ENCODE data around the gene TSPAN9. TPM values are rescaled to one million over a fixed set of nuclear protein-coding genes. Genes with fewer than 3 reads are reported as not detected.

The TSPAN9 gene
- total RNA-seq, 3 donors from 2014 or later, result 16.8 to 44.9 (median 36.9) TPM

DNA sequence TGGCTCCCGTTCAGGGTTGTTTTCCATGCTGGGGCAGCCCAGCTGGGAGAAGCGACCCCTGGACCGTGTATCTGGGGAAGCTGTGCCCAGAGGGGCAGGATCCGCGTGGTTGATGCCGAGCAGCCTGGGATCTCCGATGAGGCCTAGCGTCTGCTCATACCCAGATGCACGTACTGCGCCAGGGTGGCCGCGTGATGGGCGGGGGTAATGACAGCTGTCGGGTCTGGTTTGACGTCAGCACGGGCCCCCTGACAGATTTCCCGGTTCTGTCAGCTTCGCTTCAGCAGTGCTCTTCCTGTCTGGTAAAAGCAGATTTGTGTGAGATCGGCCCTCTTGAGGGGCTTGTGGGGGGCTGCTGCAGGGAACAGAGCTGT lies 147.3 kb downstream of the TSPAN9 start:
- TF ChIP-seq, protein P1, sequence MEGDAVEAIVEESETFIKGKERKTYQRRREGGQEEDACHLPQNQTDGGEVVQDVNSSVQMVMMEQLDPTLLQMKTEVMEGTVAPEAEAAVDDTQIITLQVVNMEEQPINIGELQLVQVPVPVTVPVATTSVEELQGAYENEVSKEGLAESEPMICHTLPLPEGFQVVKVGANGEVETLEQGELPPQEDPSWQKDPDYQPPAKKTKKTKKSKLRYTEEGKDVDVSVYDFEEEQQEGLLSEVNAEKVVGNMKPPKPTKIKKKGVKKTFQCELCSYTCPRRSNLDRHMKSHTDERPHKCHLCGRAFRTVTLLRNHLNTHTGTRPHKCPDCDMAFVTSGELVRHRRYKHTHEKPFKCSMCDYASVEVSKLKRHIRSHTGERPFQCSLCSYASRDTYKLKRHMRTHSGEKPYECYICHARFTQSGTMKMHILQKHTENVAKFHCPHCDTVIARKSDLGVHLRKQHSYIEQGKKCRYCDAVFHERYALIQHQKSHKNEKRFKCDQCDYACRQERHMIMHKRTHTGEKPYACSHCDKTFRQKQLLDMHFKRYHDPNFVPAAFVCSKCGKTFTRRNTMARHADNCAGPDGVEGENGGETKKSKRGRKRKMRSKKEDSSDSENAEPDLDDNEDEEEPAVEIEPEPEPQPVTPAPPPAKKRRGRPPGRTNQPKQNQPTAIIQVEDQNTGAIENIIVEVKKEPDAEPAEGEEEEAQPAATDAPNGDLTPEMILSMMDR (IDR thresholded peaks at IDR 0.05), result no peak
- no peak for TF ChIP-seq POLR2A (IDR thresholded peaks at IDR 0.05)
- TF ChIP-seq POLR2AphosphoS5 (IDR thresholded peaks at IDR 0.05), result no peak
- DNase-seq (ENCODE audit: low spot score in 2 of 2), result no peak
- intact Hi-C loops (cut with DNase I; ENCODE audit: low total_unique reads), result loop anchor here (10.0 kb wide), 1 partner anchor 1150 kb away; the partner anchor contains the start of gene FGF23
- Histone ChIP-seq H3K4me3 (no peak overlapping the region), H3K4me1 (no peaks in the 10 kb centered on the region), H3K36me3 (no peaks in the 10 kb centered on the region), H3K9me3 (no peaks in the 10 kb centered on the region), H3K27me3 (no peaks in the 10 kb centered on the region), H3K27ac (no peak overlapping the region)

DNA sequence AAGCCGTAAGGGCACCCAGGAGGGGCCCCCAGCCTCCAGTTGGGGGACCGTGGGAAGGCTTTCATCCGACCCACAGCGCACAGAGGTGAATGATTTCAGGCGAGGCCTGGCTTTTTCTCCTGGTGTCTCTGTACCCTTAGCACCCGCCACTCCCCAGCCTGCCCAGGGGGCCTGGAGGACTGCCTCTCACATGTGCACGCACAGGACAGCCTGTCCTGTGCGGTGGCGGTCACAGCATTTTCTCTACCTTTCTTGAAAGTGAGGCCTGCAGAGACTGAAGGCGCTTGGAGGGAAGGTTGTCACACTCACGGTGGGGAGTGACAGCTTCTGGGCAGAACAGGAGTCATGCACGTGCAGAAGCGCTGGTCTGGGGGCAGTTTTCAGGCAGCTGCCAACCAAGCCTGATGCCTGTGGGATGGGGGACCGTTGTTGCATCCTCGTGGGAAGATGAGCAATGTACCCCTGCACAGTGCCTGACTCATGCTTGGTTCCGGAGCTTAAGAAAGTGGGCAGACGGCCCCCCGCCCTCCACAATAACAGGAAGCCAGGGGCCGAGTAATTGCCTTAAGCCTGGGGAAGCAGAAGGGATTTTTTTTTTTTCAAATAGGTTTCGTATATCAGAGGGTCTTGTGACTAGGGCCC lies 148.1 kb downstream of the TSPAN9 start:
- H3K36me3 ChIP-seq, result no peaks in the 10 kb centered on the region
- H3K4me1 ChIP-seq, result no peaks in the 10 kb centered on the region
- no peak overlapping the region for H3K27ac ChIP-seq
- H3K27me3 ChIP-seq, result no peaks in the 10 kb centered on the region
- intact Hi-C loops (cut with DNase I; ENCODE audit: low total_unique reads), result loop anchor here (10.0 kb wide), 1 partner anchor 1150 kb away; the partner anchor contains the start of gene FGF23
- DNase-seq (ENCODE audit: low spot score in 2 of 2), result no peak
- TF ChIP-seq, protein P1 (IDR thresholded peaks at IDR 0.05), result no peak
- TF ChIP-seq POLR2A (IDR thresholded peaks at IDR 0.05) (no peak), POLR2AphosphoS5 (IDR thresholded peaks at IDR 0.05) (no peak)
- no peak overlapping the region for H3K4me3 ChIP-seq
- H3K9me3 ChIP-seq, result no peaks in the 10 kb centered on the region

DNA sequence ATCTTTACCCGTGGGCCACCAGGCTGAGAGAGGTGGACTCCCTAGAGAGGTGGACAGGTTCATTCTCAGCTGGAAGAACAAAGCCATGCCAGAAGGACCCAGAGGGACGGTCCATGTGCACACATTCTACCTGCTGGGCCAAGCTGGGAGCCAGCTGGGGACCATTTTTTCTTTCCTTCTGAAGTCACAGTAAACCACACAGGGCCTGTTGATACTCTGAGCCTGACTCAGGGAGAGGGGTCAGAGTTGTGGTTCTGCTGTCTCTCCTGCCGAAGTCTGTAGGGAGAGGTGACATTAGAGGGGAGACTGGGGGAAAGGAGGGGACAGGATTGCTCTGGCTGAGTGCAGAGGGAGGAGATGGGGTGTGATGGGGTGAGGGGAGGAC lies 148.6 kb downstream of the TSPAN9 start:
- TF ChIP-seq, protein P1 (IDR thresholded peaks at IDR 0.05), result no peak
- TF ChIP-seq POLR2A (IDR thresholded peaks at IDR 0.05) (no peak), POLR2AphosphoS5 (IDR thresholded peaks at IDR 0.05) (no peak)
- intact Hi-C loops (cut with DNase I; ENCODE audit: low total_unique reads), result loop anchor here (10.0 kb wide), 1 partner anchor 1149 kb away; the partner anchor contains the start of gene FGF23
- DNase-seq (ENCODE audit: low spot score in 2 of 2), result no peak
- H3K4me3 ChIP-seq, result no peak overlapping the region
- H3K27ac ChIP-seq, result no peak overlapping the region
- H3K36me3 ChIP-seq, result no peaks in the 10 kb centered on the region
- no peaks in the 10 kb centered on the region for H3K4me1 ChIP-seq
- no peaks in the 10 kb centered on the region for H3K27me3 ChIP-seq
- no peaks in the 10 kb centered on the region for H3K9me3 ChIP-seq

DNA sequence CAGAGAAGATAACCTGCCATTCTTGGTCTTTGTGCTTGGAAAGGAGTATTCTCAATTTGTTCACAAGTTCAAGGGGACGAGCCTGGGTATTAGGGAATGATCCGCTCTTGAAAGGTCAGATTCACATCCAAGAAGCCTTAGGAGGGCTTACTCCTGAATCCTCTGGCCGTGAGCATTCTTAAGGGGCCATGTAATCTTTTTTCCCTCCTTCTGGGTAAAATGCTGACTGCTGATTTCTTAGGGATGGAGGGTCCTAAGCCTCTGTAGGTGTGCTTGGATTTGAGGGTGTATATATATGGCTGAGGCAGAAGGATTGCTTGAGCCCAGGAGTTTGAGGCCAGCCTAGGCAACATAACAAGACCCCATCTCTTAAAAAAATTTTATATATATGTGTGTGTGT lies 149.1 kb downstream of the TSPAN9 start:
- Histone ChIP-seq H3K4me1 (no peaks in the 10 kb centered on the region), H3K36me3 (no peaks in the 10 kb centered on the region), H3K27me3 (no peaks in the 10 kb centered on the region), H3K27ac (no peak overlapping the region), H3K9me3 (no peaks in the 10 kb centered on the region), H3K4me3 (no peak overlapping the region)
- intact Hi-C loops (cut with DNase I; ENCODE audit: low total_unique reads), result loop anchor here (10.0 kb wide), 1 partner anchor 1149 kb away; the partner anchor contains the start of gene FGF23
- TF ChIP-seq POLR2A (IDR thresholded peaks at IDR 0.05), result no peak
- TF ChIP-seq, protein P1 (IDR thresholded peaks at IDR 0.05), result no peak
- DNase-seq (ENCODE audit: low spot score in 2 of 2), result no peak

DNA sequence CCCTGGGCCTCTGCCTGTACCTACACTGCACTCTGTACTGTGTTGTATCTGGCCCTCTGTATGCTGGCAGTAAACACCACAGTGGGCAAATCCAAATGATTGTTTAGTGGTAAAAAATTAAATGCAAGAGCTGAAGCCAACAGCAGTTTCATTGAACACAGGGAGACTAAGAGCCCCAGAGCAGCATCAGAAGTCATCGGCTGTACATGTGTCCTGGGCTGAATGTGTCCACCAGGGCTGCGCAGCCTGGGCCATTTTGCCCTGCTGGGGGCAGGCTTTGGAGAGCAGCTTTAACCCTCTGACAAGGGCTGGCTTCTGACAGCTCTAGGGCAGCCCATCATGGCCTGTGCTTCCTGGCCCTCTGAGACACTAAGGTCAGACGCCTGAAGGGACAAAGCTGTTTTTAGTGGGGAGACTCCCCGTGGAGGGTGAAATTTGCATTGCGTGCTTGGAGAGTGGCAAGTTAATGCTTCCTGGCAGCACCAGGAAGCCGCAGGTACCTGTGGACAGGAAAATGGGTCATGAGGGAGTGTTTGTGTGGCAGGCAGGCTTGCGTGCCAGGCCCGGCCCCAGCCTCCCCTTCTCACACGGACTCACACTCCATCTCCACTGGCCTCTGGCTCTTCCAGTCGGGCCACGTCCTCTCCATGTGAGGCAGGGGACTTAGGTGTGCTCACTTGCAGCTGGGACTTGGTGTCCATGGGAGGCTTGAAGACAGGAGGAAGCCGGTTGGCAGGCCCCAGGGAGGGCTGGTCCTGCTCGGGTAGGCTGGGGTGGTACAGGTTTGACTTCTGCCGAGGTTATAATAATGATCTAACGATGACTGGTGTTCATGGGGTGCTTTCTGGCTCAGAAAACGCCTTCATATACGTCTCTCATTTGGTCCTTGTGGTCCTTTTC lies 150.1 kb downstream of the TSPAN9 start:
- Histone ChIP-seq H3K4me1 (no peaks in the 10 kb centered on the region), H3K4me3 (no peak overlapping the region), H3K27me3 (no peaks in the 10 kb centered on the region), H3K27ac (no peak overlapping the region), H3K9me3 (no peaks in the 10 kb centered on the region), H3K36me3 (no peaks in the 10 kb centered on the region)
- no peak for TF ChIP-seq POLR2AphosphoS5 (IDR thresholded peaks at IDR 0.05)
- no peak for TF ChIP-seq POLR2A (IDR thresholded peaks at IDR 0.05)
- TF ChIP-seq, protein P1 (IDR thresholded peaks at IDR 0.05), result no peak
- DNase-seq (ENCODE audit: low spot score in 2 of 2), result no peak
- intact Hi-C loops (cut with DNase I; ENCODE audit: low total_unique reads), result loop anchor here (10.0 kb wide), 1 partner anchor 1147 kb away; the partner anchor contains the start of gene FGF23
